ENCODE results near the gene NSL1. TPM values are rescaled to one million over a fixed set of nuclear protein-coding genes. Genes with fewer than 3 reads are reported as not detected.

The NSL1 gene
- total RNA-seq, 1 experiment from 2014 or later: 45.6 TPM

DNA sequence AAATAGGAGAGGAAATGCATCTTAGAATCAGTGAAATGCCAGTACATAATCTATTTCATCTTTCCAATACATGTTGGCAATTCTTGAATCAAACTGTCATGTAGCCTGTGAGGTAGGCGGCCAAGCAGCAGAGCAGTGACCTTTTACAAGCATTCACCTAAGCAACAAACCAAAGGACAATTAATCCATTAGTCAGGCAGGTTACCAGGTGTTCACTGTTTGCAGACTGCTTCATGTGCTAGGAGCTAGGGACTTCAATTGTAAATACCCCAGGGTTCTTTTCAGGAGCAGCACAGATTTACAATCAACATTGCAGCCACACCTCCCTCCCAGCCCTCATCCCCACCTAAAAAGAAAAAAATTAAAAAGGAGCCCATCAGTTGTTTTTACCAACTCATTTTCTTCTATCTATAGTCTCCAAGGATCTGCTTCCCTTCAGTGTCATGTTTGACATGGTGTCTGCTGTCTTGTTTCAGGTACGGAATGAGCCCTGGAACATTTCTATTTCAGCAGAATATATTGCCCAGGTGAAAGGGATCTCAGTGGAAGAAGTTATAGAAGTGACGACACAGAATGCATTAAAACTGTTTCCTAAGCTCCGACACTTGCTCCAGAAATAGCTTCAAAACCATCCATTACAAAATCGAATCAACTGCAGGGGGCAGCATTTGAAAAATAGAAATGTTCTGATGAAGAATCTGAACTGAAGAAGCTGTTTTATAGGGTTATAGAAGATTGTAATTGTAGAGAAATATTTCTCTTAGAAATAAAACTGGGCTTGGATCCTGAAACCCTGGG, 23.2 kb upstream of the NSL1 start:
- Histone ChIP-seq H3K4me3 (ENCODE audit: low read depth, low read length) (no peak overlapping the region), H3K36me3 (ENCODE audit: control insufficient read depth, insufficient read depth, low read length) (no peaks in the 10 kb centered on the region), H3K27me3 (replicated peaks; ENCODE audit: control insufficient read depth, insufficient read depth, low read length) (no peaks in the 10 kb centered on the region), H3K9me3 (no peaks in the 10 kb centered on the region), H3K4me1 (peaks cover 7% of the 10 kb centered on the region)
- Mint-ChIP-seq H3K4me3 (ENCODE audit: unreplicated experiment) (no peak overlapping the region), H3K27me3 (ENCODE audit: insufficient read depth, unreplicated experiment) (no peaks in the 10 kb centered on the region), H3K36me3 (ENCODE audit: insufficient read depth, unreplicated experiment) (no peaks in the 10 kb centered on the region), H3K4me1 (ENCODE audit: low read depth, unreplicated experiment) (peaks cover 12% of the 10 kb centered on the region), H3K9me3 (ENCODE audit: unreplicated experiment) (no peaks in the 10 kb centered on the region), H3K27ac (ENCODE audit: unreplicated experiment) (no peak overlapping the region)
- no TSS peak for BruUV-seq (replicated peaks)
- intact Hi-C loops (cut with micrococcal nuclease; ENCODE audit: unreplicated experiment): loop anchor here (1.0 to 2.0 kb wide), 3 partner anchors 22 to 101 kb away; partner anchors contain the start of gene FLVCR1
- TF ChIP-seq CTCF (IDR thresholded peaks at IDR 0.05; ENCODE audit: insufficient read depth in 1 of 2, low read depth in 1 of 2, low read length in 1 of 2, severe bottlenecking in 1 of 2, unreplicated experiment in 1 of 2): peak; percentile 11 to 36
- peak in 1 of 2 experiments; percentile 41 for DNase-seq
- ChIA-PET POLR2A (interaction anchor here (0.5 to 1.0 kb wide), 3 partner anchors 13 to 109 kb away, joined by 3 to 8 read pairs (median 4); partner anchors contain the start of gene FLVCR1), CTCF (interaction anchor here (0.9 to 1.4 kb wide), 4 partner anchors 13 to 46 kb away, joined by 3 to 10 read pairs (median 6); partner anchors contain the start of gene FLVCR1)

GRCh38 chr1:212805767-212806166, 14.2 kb upstream of the NSL1 start:
- no peaks in the 10 kb centered on the region for H3K4me1 Mint-ChIP-seq (ENCODE audit: low read depth, unreplicated experiment)
- CTCF ChIA-PET: no interaction called here
- H3K27ac Mint-ChIP-seq (ENCODE audit: unreplicated experiment): no peak overlapping the region
- Histone ChIP-seq H3K9me3 (no peaks in the 10 kb centered on the region), H3K4me1 (no peaks in the 10 kb centered on the region), H3K36me3 (ENCODE audit: control insufficient read depth, insufficient read depth, low read length) (no peaks in the 10 kb centered on the region), H3K4me3 (ENCODE audit: low read depth, low read length) (no peak overlapping the region), H3K27me3 (replicated peaks; ENCODE audit: control insufficient read depth, insufficient read depth, low read length) (no peaks in the 10 kb centered on the region)
- no peaks in the 10 kb centered on the region for H3K36me3 Mint-ChIP-seq (ENCODE audit: insufficient read depth, unreplicated experiment)
- POLR2A ChIA-PET: interaction anchor here (0.5 to 0.8 kb wide), 2 partner anchors 52 to 196 kb away, joined by 5 read pairs; partner anchors contain the start of gene FLVCR1
- no peaks in the 10 kb centered on the region for H3K9me3 Mint-ChIP-seq (ENCODE audit: unreplicated experiment)
- no peak overlapping the region for H3K4me3 Mint-ChIP-seq (ENCODE audit: unreplicated experiment)
- DNase-seq: no peak
- no TSS peak for BruUV-seq (replicated peaks)
- TF ChIP-seq CTCF (IDR thresholded peaks at IDR 0.05; ENCODE audit: insufficient read depth in 1 of 2, low read depth in 1 of 2, low read length in 1 of 2, severe bottlenecking in 1 of 2, unreplicated experiment in 1 of 2): no peak
- H3K27me3 Mint-ChIP-seq (ENCODE audit: insufficient read depth, unreplicated experiment): no peaks in the 10 kb centered on the region
- intact Hi-C loops (cut with micrococcal nuclease; ENCODE audit: unreplicated experiment): no loop called here

GRCh38 chr1:212797681-212798080, 6.1 kb upstream of the NSL1 start:
- Mint-ChIP-seq H3K4me3 (ENCODE audit: unreplicated experiment) (no peak overlapping the region), H3K27me3 (ENCODE audit: insufficient read depth, unreplicated experiment) (no peaks in the 10 kb centered on the region), H3K36me3 (ENCODE audit: insufficient read depth, unreplicated experiment) (no peaks in the 10 kb centered on the region), H3K27ac (ENCODE audit: unreplicated experiment) (no peak overlapping the region), H3K9me3 (ENCODE audit: unreplicated experiment) (peaks cover 9% of the 10 kb centered on the region), H3K4me1 (ENCODE audit: low read depth, unreplicated experiment) (peaks cover 20% of the 10 kb centered on the region)
- Histone ChIP-seq H3K9me3 (no peaks in the 10 kb centered on the region), H3K4me3 (ENCODE audit: low read depth, low read length) (no peak overlapping the region), H3K27me3 (replicated peaks; ENCODE audit: control insufficient read depth, insufficient read depth, low read length) (no peaks in the 10 kb centered on the region), H3K4me1 (peaks cover 15% of the 10 kb centered on the region), H3K36me3 (ENCODE audit: control insufficient read depth, insufficient read depth, low read length) (no peaks in the 10 kb centered on the region; the same call in 1 of the 2 replicates)
- no TSS peak for BruUV-seq (replicated peaks)
- TF ChIP-seq CTCF (IDR thresholded peaks at IDR 0.05; ENCODE audit: insufficient read depth in 1 of 2, low read depth in 1 of 2, low read length in 1 of 2, severe bottlenecking in 1 of 2, unreplicated experiment in 1 of 2): no peak
- intact Hi-C loops (cut with micrococcal nuclease; ENCODE audit: unreplicated experiment): no loop called here
- POLR2A ChIA-PET: interaction anchor here (0.6 kb wide), 1 partner anchor 28 kb away, joined by 6 read pairs; no protein-coding TSS in a partner anchor
- no peak for DNase-seq
- CTCF ChIA-PET: no interaction called here
